ENCODE results near the gene SLC30A7.

SLC30A7 gene

GRCh38 chr1:100988121-100988520 lies 92.2 kb downstream of the SLC30A7 start:
- no peak for DNase-seq

DNA sequence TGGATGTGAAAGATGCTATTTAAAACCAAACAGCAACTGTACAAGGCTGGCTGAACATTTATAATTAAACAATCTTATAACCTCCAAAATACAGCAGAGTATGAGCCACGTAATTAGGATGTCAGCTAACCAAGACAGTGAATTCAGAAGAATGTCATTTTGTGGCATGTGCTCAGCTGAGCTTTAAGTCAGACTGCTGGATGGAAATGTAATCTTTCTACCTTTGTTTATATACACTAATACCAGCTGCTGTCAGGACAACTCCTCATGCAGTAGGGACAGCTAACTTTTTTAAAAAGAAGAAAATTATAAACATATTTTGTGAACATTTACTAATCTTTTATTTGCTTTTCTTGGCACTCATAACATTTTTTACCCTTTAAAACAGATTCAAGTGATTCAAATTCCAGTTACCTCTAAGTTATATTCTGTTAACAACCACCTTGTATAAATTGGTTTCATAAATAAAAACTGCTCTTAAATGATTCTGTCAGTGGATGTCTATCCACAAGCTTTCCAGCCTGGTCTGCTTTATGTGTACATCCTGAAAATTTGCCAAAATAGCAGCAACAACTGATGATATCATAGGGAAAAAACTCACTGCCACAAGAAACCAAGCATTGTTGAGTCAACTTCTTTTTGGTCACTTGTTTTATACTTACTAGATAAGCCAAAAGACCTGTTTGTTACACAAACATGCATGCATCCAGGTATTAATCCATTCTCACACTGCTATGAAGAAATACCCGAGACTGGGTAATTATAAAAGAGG lies 93.6 kb downstream of the SLC30A7 start:
- DNase-seq, result no peak

DNA sequence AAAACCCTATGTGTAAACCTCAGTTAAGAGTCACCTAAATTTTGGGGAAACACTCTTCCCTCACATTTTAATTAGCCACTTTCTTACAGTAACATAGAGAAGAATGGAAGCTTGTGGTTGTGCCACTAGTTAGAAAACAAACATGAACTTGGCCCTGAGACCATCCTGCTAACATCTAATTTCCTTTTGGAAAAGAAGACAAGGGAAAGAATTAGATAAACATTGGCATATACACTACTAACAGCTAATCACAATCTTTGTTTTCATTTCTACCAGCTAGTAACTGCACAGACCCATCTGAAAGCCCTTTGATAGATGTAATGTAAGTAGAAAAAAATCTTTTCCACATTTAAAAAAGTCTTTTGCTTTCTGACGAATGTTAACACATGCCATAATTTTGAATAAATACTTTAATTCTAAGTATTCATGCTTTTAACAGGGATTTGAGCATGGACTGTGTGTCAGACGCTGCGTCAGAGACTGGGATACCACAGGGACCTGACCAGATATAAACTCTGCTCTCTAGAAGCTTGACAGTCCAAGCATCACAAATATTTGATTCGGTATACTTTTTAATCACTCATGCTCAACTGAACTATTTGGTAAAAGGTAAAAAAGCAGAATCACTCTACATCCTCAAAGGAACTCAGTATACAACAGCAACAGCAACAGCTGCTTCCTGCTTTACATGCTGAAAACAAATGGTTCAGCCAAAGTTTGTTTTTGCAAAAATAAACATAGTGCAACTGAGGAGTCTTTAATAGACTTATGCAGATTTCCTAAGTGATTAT lies 99.5 kb downstream of the SLC30A7 start:
- DNase-seq, result no peak

DNA sequence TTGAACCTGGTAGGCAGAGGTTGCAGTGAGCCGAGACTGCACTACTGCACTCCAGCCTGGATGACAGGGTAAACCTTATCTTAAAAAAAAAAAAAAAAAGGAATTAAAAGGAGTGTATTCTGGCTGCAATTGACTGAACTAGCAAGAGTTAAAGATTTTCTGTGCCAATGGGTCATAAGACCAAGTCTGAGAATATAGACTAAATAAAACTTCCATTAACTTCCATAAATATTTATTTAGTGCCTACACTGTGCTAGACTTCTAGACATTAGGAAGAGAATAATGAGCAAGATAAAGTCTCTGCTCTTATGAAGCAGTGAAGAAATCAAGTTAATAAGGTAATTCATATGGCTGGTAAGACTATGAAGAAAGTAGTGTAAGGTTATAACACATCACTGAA lies 102.5 kb downstream of the SLC30A7 start:
- no peak for DNase-seq

DNA sequence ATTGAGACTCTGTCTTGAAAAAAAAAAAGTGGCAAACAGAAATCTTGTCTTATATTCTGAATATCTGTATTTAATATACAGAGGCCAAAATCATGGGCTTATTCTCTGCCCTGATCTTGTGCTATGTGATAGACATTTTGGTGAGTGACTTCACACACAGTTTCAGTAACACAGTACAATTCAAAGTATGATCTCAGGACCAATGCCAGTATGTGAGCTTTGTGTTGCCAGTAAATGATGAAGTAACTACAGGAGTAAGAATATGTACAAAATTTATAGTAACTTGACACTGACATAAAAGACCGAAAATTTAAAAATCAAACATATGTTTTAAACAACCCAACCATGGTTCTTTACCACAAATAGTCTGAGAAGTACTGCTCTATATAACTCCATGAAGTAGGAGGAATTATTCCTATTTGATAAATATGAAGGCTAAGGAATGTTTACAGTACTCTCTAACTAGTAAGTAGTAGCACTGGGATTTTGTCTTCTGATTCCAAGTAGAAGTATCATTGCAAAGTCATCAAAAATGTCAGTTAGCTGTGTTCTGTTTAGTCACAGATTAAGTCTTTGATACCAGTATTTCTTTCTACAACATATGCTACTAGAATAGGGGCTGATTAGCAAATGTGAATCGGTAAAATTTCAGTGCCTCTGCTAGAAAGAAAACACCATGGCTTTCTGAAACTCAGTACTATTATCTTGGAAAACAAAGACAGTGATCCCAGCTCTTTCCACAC lies 104.4 kb downstream of the SLC30A7 start:
- DNase-seq, result no peak

- DNase-seq, result peak; percentile 17
These were observed 106.7 kb downstream of the SLC30A7 start for GRCh38 chr1:101002551-101002950.

DNA sequence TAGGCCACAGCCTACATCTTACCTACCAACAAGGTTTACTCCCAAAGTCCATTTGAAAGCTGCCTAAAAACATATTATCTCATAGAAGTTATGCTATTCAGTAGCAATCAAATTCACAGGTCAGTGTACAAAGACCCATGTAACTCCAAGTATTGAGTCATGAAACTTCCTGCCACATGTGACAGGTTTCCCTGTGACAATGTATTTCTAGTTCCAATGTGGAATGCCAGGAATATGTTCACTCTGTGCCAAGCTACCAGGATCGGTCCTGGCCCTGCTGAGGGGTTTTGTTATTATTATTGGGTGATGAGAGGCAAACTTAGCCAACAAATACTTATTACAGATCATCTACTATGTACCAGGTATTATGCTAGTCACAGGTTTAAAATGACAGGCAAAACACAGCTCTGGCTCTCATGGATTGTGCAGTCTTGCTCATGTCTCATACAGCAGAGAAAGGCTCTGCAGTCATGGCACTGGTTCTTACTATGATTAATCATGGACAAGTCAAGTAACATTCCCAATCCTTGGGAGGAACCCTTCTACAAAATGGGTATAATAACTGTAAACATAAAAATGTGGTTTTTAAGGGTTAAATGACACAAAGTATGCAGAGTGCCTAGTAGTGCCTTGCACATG lies 107.2 kb downstream of the SLC30A7 start:
- DNase-seq, result no peak

GRCh38 chr1:101004061-101004460 lies 108.2 kb downstream of the SLC30A7 start:
- DNase-seq, result no peak

GRCh38 chr1:101004670-101005069 lies 108.8 kb downstream of the SLC30A7 start:
- DNase-seq, result no peak

DNA sequence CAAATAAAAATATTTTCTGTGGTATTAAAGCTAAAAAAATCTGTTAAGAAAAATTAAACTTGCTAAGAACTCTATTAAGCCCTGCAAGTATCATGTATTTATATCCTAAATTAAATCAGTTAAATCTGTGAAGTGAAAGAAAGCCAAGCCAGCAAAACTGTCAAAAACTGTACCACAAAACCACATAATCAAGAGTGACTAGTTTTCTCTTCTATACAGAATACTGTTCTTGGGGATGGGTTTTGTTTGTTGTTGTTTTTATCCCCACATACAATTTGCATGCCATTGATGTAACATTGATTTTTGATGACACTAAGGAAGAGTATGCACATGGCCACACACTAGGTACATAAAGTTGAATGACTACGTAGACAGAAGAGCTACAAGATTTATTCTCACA lies 109.3 kb downstream of the SLC30A7 start:
- no peak for DNase-seq

DNA sequence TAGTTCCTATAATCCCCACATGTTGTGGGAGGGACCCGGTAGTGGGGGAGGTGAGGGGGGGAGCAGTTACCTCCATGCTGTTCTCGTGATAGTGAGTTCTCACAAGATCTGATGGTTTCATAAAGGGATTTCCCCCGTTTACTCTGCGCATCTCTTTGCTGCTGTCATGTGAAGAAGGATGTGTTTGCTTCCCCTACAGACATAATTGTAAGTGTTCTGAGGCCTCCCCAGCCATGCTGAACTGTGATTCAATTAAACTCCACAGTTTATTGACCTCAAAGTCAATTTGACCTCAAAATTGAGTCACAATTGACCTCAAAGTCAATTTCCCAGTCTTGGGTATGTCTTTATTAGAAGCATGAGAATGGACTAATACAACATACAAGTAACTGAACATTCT lies 110.0 kb downstream of the SLC30A7 start:
- peak; percentile 44 for DNase-seq

DNA sequence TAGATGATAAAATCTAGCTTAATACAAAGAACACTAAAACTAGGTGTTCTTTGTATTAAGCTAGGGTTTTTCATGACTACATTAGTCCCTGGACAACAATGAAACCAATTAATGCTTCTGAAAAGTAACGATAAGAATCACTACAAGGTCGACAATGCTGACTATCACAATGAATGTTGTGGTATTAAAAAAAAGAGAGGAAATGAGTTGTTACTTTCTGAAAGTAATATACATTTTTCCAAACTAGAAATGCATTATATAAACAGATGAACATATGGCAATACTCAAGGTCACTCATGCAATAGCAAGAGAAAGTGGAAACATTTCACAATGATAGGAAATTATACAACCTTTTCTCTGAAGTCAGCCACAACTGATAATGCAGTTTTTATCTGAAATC lies 110.7 kb downstream of the SLC30A7 start:
- DNase-seq, result peak; percentile 52

DNA sequence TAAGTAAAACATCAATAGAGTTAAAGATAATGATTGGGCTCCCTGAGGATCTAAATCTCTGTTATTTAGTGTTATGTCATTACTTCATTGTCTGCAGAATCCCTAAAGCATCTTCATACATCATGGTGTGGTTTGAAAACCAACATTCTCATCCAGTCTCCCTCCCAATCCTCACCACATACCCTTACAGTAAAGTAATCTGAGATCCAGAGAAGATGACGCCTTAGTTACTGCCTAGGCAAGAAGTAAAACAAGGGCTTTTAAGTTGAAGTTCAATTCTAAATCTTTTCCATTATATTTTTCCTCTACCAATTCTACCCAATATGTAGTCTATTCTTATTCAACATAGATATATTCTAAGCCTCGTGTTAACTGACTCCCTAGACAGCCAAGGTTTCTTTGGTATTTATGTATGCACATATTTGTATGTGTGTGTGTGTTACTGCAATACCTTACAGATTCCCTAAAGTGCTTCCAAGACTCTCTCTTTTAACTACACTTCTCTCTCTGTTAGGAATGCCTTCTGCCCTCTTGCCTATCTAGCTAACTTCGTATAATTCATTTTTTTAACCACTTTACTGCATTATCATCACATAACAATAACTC lies 112.4 kb downstream of the SLC30A7 start:
- no peak for DNase-seq

GRCh38 chr1:101013776-101014175 lies 117.9 kb downstream of the SLC30A7 start:
- DNase-seq, result no peak

DNA sequence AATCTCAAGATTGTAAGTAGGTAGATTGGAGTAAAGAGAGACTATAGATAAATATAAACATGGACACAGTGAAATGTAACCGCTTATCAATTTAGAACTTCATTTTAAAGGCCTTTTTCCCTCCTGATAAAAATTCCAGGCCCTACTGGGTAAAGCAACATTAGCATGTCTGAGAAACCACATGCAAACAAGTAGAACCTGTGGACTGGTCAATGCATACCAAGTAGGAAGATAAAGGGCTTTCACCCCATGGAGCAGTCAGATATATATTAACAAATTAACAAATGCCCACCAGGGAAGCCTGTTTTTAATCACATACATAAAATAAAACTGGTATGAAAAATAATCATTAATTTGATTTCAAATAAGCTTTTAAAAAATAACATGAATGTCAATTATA lies 121.6 kb downstream of the SLC30A7 start:
- DNase-seq, result no peak

- DNase-seq, result no peak
These were observed 126.4 kb downstream of the SLC30A7 start for GRCh38 chr1:101022294-101022693.

- DNase-seq, result peak; percentile 24
These were observed 129.4 kb downstream of the SLC30A7 start for GRCh38 chr1:101025283-101025656.

- DNase-seq, result peak; percentile 94
These were observed 130.0 kb downstream of the SLC30A7 start, which contains the start of gene DPH5 for GRCh38 chr1:101025657-101026429. TSS of gene DPH5 (minus strand) at chr1:101025784. CDS start at chr1:101025443, 341 bp downstream.

DNA sequence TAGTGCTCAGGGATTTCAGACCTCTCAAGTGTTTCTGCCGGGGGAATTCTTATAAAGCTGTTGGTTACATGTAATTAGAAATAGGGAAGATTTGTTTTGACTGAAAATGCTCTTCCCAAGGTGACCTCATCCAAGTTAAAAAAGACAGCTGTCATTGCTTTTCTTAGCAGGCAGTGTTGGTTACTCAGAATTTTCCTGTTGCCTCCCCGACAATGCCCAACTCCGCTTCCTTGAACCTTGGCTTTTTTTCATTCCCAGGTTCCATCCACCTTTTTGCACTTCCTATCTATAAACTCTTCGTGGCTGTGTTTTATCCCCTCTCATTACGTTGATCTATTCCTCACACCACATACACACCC lies 130.5 kb downstream of the SLC30A7 start:
- DNase-seq, result no peak

GRCh38 chr1:101027194-101027772 lies 131.4 kb downstream of the SLC30A7 start:
- DNase-seq, result no peak

DNA sequence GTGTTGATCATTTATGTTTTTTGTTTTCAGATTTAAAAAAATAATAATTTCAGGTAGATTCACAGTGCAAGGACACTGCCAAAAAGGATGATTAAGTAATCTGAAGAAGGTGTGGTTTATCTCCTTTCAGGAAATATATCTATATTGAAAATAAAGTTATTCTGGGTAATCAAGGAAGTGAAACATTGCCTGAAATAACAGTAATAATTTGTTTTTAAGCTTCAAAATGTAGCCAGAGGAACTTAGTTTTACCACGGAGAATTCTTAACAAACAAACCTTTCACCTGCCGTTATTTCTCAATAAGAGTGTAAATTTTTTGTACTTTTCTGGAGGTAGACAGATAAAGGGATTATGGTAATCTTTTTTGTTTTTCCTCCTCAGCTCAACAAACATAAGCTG lies 132.6 kb downstream of the SLC30A7 start:
- DNase-seq, result no peak

- no peak for DNase-seq
These were observed 133.3 kb downstream of the SLC30A7 start for GRCh38 chr1:101029184-101029583.
